ENCODE data around the gene DAB2IP.

DNA sequence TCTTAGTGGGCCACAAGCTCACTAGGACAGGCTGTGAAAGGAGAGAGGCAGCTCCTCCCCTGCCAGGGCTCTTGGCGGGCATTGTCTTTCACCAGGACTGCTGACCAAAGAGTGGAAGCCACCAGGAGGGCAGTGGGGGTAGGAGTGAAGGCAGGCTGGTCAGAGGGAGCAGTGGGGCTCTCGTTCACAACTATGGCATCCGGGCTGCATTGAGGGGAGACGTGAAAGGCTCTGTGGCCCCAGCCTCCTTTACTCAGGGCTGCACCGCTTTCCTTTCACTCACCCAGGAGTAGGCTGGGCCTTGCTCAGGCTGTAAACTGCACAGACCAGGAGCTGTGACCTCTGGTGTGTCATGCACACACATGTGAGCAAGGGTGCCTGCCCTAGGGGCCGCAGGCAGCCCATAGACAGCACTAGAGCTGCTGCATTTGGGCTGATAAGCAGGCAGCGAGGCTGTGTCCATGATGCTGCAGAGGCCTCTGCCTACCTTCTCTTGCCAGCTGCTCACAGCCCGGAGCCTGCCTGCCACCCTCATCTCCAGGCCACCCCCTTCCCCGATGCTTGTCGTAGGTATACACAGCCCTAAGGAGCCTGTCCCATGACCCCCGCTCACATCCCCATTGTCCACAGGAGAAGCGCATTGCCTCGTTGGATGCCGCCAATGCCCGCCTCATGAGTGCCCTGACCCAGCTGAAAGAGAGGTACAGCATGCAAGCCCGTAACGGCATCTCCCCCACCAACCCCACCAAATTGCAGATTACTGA, 130.4 kb downstream of the DAB2IP start:
- TF ChIP-seq, protein P1, sequence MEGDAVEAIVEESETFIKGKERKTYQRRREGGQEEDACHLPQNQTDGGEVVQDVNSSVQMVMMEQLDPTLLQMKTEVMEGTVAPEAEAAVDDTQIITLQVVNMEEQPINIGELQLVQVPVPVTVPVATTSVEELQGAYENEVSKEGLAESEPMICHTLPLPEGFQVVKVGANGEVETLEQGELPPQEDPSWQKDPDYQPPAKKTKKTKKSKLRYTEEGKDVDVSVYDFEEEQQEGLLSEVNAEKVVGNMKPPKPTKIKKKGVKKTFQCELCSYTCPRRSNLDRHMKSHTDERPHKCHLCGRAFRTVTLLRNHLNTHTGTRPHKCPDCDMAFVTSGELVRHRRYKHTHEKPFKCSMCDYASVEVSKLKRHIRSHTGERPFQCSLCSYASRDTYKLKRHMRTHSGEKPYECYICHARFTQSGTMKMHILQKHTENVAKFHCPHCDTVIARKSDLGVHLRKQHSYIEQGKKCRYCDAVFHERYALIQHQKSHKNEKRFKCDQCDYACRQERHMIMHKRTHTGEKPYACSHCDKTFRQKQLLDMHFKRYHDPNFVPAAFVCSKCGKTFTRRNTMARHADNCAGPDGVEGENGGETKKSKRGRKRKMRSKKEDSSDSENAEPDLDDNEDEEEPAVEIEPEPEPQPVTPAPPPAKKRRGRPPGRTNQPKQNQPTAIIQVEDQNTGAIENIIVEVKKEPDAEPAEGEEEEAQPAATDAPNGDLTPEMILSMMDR (IDR thresholded peaks at IDR 0.05), result no peak
- TF ChIP-seq POLR2A (IDR thresholded peaks at IDR 0.05), result no peak
